ENCODE measurements around the gene IL11RA. TPM values are rescaled to one million over a fixed set of nuclear protein-coding genes. Genes with fewer than 3 reads are reported as not detected.
A peak's percentile ranks its signal among the peaks of the same experiment; 100 is the strongest.

Gene IL11RA
- 10 to 100 TPM in 1 of 2 donors, 1 to 10 TPM in 1; 7.1 to 10.7 TPM for polyA plus RNA-seq

- Histone ChIP-seq H3K27me3 (ENCODE audit: control insufficient read depth in 1 of 2, insufficient read depth in 2 of 2, low read length in 2 of 2) (no peaks in the 10 kb centered on the region), H3K27ac (ENCODE audit: low read depth in 2 of 2, low read length in 1 of 2) (peak within 1 kb of the TSS; percentile 74 to 81), H3K9me3 (ENCODE audit: control insufficient read depth in 2 of 2, insufficient read depth in 1 of 2, low read depth in 1 of 2, low read length in 1 of 2) (no peaks in the 10 kb centered on the region), H3K4me3 (ENCODE audit: low read depth in 1 of 2, low read length in 2 of 2) (peak within 1 kb of the TSS; percentile 25 to 34), H3K4me1 (ENCODE audit: control insufficient read depth in 2 of 2, insufficient read depth in 2 of 2, low read length in 1 of 2) (peaks cover 7 to 41% of the 10 kb centered on the region in 2 donors), H3K36me3 (ENCODE audit: control insufficient read depth in 2 of 2, insufficient read depth in 2 of 2, low read length in 1 of 2) (peaks cover 0 to 16% of the 10 kb centered on the region in 2 donors)
- WGBS, 2 donors = 11 to 14% methylated on average over 23 to 24 of the region's 24 CpGs
Observed at GRCh38 chr9:34651876-34652601, at the start of gene IL11RA. Gene IL11RA, plus strand, starts transcription at chr9:34652185. Its CDS starts 3,033 bp downstream, at chr9:34655218.

- WGBS, 2 donors = 55 to 63% methylated on average over 4 of the region's 4 CpGs
- peaks cover 3 to 6% of the 10 kb centered on the region in 2 donors for H3K4me1 ChIP-seq (ENCODE audit: control insufficient read depth in 2 of 2, insufficient read depth in 2 of 2, low read length in 1 of 2)
- H3K36me3 ChIP-seq (ENCODE audit: control insufficient read depth in 2 of 2, insufficient read depth in 2 of 2, low read length in 1 of 2) = no peaks in the 10 kb centered on the region
- H3K27me3 ChIP-seq (ENCODE audit: control insufficient read depth in 1 of 2, insufficient read depth in 2 of 2, low read length in 2 of 2) = no peaks in the 10 kb centered on the region
- H3K27ac ChIP-seq (ENCODE audit: low read depth in 2 of 2, low read length in 1 of 2) = no peak overlapping the region
- no peak overlapping the region for H3K4me3 ChIP-seq (ENCODE audit: low read depth in 1 of 2, low read length in 2 of 2)
- peaks cover 0 to 2% of the 10 kb centered on the region in 2 donors for H3K9me3 ChIP-seq (ENCODE audit: control insufficient read depth in 2 of 2, insufficient read depth in 1 of 2, low read depth in 1 of 2, low read length in 1 of 2)
Observed at GRCh38 chr9:34603610-34604231, 48.3 kb upstream of the IL11RA start.

- peaks cover 1 to 8% of the 10 kb centered on the region in 2 donors for H3K4me1 ChIP-seq (ENCODE audit: control insufficient read depth in 2 of 2, insufficient read depth in 2 of 2, low read length in 1 of 2)
- H3K27me3 ChIP-seq (ENCODE audit: control insufficient read depth in 1 of 2, insufficient read depth in 2 of 2, low read length in 2 of 2) = no peaks in the 10 kb centered on the region
- no peak overlapping the region for H3K27ac ChIP-seq (ENCODE audit: low read depth in 2 of 2, low read length in 1 of 2)
- peaks cover 0 to 2% of the 10 kb centered on the region in 2 donors for H3K9me3 ChIP-seq (ENCODE audit: control insufficient read depth in 2 of 2, insufficient read depth in 1 of 2, low read depth in 1 of 2, low read length in 1 of 2)
- no peak overlapping the region for H3K4me3 ChIP-seq (ENCODE audit: low read depth in 1 of 2, low read length in 2 of 2)
- H3K36me3 ChIP-seq (ENCODE audit: control insufficient read depth in 2 of 2, insufficient read depth in 2 of 2, low read length in 1 of 2) = peaks cover 0 to 4% of the 10 kb centered on the region in 2 donors
Observed at GRCh38 chr9:34606190-34606589, 45.8 kb upstream of the IL11RA start.

DNA sequence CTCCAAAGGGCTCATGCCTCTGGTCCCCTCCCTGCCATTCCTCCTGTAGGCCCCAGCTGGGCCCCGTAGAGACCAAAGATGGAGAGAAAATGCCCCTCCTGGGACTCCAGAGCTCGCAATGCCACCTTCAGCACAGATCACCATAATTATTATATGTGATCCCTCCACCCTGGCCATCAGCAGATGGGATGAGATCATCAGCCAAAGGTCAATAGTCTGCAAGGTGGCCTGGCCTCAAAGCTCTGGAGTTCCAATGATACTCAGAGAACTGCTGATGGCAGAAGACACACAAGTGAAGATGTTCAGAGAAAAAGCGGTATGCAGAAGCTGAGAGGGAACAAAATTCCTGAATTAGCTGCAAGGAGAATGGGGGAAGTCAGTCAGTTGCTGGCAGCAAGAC is 45.1 kb upstream of the IL11RA start:
- no peak overlapping the region for H3K27ac ChIP-seq (ENCODE audit: low read depth in 2 of 2, low read length in 1 of 2)
- no peak overlapping the region for H3K4me3 ChIP-seq (ENCODE audit: low read depth in 1 of 2, low read length in 2 of 2)
- 83 to 86% methylated on average over 3 of the region's 3 CpGs for WGBS, 2 donors
- H3K9me3 ChIP-seq (ENCODE audit: control insufficient read depth in 2 of 2, insufficient read depth in 1 of 2, low read depth in 1 of 2, low read length in 1 of 2) = peaks cover 0 to 2% of the 10 kb centered on the region in 2 donors
- H3K4me1 ChIP-seq (ENCODE audit: control insufficient read depth in 2 of 2, insufficient read depth in 2 of 2, low read length in 1 of 2) = peaks cover 0 to 10% of the 10 kb centered on the region in 2 donors
- no peaks in the 10 kb centered on the region for H3K27me3 ChIP-seq (ENCODE audit: control insufficient read depth in 1 of 2, insufficient read depth in 2 of 2, low read length in 2 of 2)
- H3K36me3 ChIP-seq (ENCODE audit: control insufficient read depth in 2 of 2, insufficient read depth in 2 of 2, low read length in 1 of 2) = peaks cover 0 to 4% of the 10 kb centered on the region in 2 donors

- Histone ChIP-seq H3K4me3 (ENCODE audit: low read depth in 1 of 2, low read length in 2 of 2) (no peak overlapping the region), H3K27me3 (ENCODE audit: control insufficient read depth in 1 of 2, insufficient read depth in 2 of 2, low read length in 2 of 2) (no peaks in the 10 kb centered on the region), H3K9me3 (ENCODE audit: control insufficient read depth in 2 of 2, insufficient read depth in 1 of 2, low read depth in 1 of 2, low read length in 1 of 2) (peaks cover 0 to 2% of the 10 kb centered on the region in 2 donors), H3K36me3 (ENCODE audit: control insufficient read depth in 2 of 2, insufficient read depth in 2 of 2, low read length in 1 of 2) (peaks cover 0 to 4% of the 10 kb centered on the region in 2 donors), H3K27ac (ENCODE audit: low read depth in 2 of 2, low read length in 1 of 2) (no peak overlapping the region), H3K4me1 (ENCODE audit: control insufficient read depth in 2 of 2, insufficient read depth in 2 of 2, low read length in 1 of 2) (peaks cover 0 to 10% of the 10 kb centered on the region in 2 donors)
- 26 to 36% methylated on average over 2 of the region's 2 CpGs for WGBS, 2 donors
Observed at GRCh38 chr9:34607331-34607730, 44.7 kb upstream of the IL11RA start.

DNA sequence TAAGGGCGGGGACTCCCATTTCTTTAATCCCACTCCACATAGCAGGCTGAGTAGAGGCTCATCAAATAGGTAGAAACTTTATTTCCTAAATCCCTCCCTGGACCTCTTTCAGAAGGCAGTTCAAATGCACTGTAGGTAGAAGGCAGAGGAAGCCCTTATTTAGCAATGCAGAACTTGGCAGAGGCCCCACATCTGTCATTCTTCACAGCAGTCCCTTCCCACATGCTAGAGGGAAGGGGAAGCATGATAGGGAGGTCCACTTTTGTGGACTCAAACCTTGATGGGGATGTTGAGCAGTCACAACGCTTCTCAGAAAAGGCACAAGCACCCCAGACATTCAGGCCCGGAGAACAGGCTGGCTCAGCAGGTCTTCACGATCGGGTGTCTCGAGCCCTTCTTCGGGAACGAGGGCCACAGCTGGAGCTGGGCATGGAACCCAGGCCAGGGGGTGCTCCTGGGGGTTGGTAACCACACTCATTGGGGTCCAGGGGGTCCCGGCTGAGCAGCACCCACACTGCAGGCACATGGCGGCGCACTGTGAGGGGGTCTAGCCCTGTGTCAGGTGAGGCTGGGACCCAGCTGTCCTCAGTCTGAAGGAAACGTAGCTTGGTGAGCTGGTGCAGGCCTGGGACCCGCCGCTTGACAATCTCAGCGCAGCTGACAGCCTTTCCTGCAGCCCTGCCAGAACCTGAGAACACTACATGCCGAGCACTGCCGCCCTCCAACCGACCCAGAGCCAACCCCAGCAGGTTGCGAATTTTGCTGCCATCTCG is 41.4 kb upstream of the IL11RA start:
- WGBS, 2 donors = 91 to 93% methylated on average over 20 of the region's 20 CpGs
- peaks cover 0 to 11% of the 10 kb centered on the region in 2 donors for H3K36me3 ChIP-seq (ENCODE audit: control insufficient read depth in 2 of 2, insufficient read depth in 2 of 2, low read length in 1 of 2)
- H3K4me1 ChIP-seq (ENCODE audit: control insufficient read depth in 2 of 2, insufficient read depth in 2 of 2, low read length in 1 of 2) = peaks cover 0 to 10% of the 10 kb centered on the region in 2 donors
- H3K9me3 ChIP-seq (ENCODE audit: control insufficient read depth in 2 of 2, insufficient read depth in 1 of 2, low read depth in 1 of 2, low read length in 1 of 2) = peaks cover 0 to 2% of the 10 kb centered on the region in 2 donors
- no peaks in the 10 kb centered on the region for H3K27me3 ChIP-seq (ENCODE audit: control insufficient read depth in 1 of 2, insufficient read depth in 2 of 2, low read length in 2 of 2)
- H3K27ac ChIP-seq (ENCODE audit: low read depth in 2 of 2, low read length in 1 of 2) = no peak overlapping the region
- H3K4me3 ChIP-seq (ENCODE audit: low read depth in 1 of 2, low read length in 2 of 2) = peak overlapping the region; percentile 78 to 81

GRCh38 chr9:34611251-34611810 is 40.7 kb upstream of the IL11RA start:
- Histone ChIP-seq H3K4me1 (ENCODE audit: control insufficient read depth in 2 of 2, insufficient read depth in 2 of 2, low read length in 1 of 2) (peaks cover 0 to 10% of the 10 kb centered on the region in 2 donors), H3K4me3 (ENCODE audit: low read depth in 1 of 2, low read length in 2 of 2) (peak overlapping the region; percentile 78 to 81), H3K27ac (ENCODE audit: low read depth in 2 of 2, low read length in 1 of 2) (peak overlapping the region; percentile 88 to 89), H3K9me3 (ENCODE audit: control insufficient read depth in 2 of 2, insufficient read depth in 1 of 2, low read depth in 1 of 2, low read length in 1 of 2) (peaks cover 0 to 2% of the 10 kb centered on the region in 2 donors), H3K27me3 (ENCODE audit: control insufficient read depth in 1 of 2, insufficient read depth in 2 of 2, low read length in 2 of 2) (no peaks in the 10 kb centered on the region), H3K36me3 (ENCODE audit: control insufficient read depth in 2 of 2, insufficient read depth in 2 of 2, low read length in 1 of 2) (peaks cover 4 to 15% of the 10 kb centered on the region in 2 donors)
- 53 to 60% methylated on average over 10 of the region's 10 CpGs for whole genome bisulfite sequencing, 2 donors

- Histone ChIP-seq H3K36me3 (ENCODE audit: control insufficient read depth in 2 of 2, insufficient read depth in 2 of 2, low read length in 1 of 2) (peaks cover 4 to 22% of the 10 kb centered on the region in 2 donors), H3K9me3 (ENCODE audit: control insufficient read depth in 2 of 2, insufficient read depth in 1 of 2, low read depth in 1 of 2, low read length in 1 of 2) (peaks cover 0 to 2% of the 10 kb centered on the region in 2 donors), H3K27me3 (ENCODE audit: control insufficient read depth in 1 of 2, insufficient read depth in 2 of 2, low read length in 2 of 2) (no peaks in the 10 kb centered on the region), H3K4me1 (ENCODE audit: control insufficient read depth in 2 of 2, insufficient read depth in 2 of 2, low read length in 1 of 2) (peaks cover 0 to 10% of the 10 kb centered on the region in 2 donors), H3K27ac (ENCODE audit: low read depth in 2 of 2, low read length in 1 of 2) (peak within 1 kb of the TSS; percentile 88 to 92), H3K4me3 (ENCODE audit: low read depth in 1 of 2, low read length in 2 of 2) (peak within 1 kb of the TSS; percentile 78 to 81)
- WGBS, 2 donors = 0 to 1% methylated on average over 74 to 77 of the region's 77 CpGs
Observed at GRCh38 chr9:34611811-34612787, 39.9 kb upstream of the IL11RA start, which contains the start of gene RPP25L. Gene RPP25L, minus strand, starts transcription at chr9:34612097. Its CDS starts 801 bp downstream, at chr9:34611296.

Data from esophagus (tissue), 2 donors.